ENCODE results near the gene ACAD8.

- TF ChIP-seq CTCF (IDR thresholded peaks at IDR 0.05) (no peak), POLR2A (IDR thresholded peaks at IDR 0.05) (no peak)
Measured at GRCh38 chr11:134270250-134270714, 16.9 kb downstream of the ACAD8 start.
